Memory B cell (primary cell): Measurements from ENCODE around the gene DTHD1.

Experiments
- ATAC-seq: fragments of 150-1000 bp; cut with Tn5 transposase; 2 replicates; pipeline ENCODE4 v1.10.0; 2021; ENCODE audit warnings: low read depth, mild to moderate bottlenecking, moderate library complexity
- DNase-seq, 2 donors: peaks; one replicate each; pipeline ENCODE4 v3.0.0; 2022; ENCODE audit warnings: low spot score in 2 of 2
- H3K27ac Mint-ChIP-seq: one replicate; pipeline ENCODE4 v1.8.0; 2022; ENCODE audit warnings: mild to moderate bottlenecking, moderate library complexity, mixed read lengths
- H3K27me3 Mint-ChIP-seq: one replicate; pipeline ENCODE4 v1.8.0; 2022; ENCODE audit warnings: mixed read lengths
- H3K36me3 Mint-ChIP-seq: one replicate; pipeline ENCODE4 v1.8.0; 2022; ENCODE audit warnings: mild to moderate bottlenecking, mixed read lengths
- H3K4me1 Mint-ChIP-seq: one replicate; pipeline ENCODE4 v1.8.0; 2022; ENCODE audit warnings: mixed read lengths
- H3K4me3 Mint-ChIP-seq: one replicate; pipeline ENCODE4 v1.8.0; 2022; ENCODE audit warnings: mild to moderate bottlenecking, moderate library complexity, mixed read lengths
- H3K9me3 Mint-ChIP-seq: one replicate; pipeline ENCODE4 v1.8.0; 2022; ENCODE audit warnings: mixed read lengths

DTHD1 gene

GRCh38 chr4:36285784-36286480 is 4.5 kb downstream of the DTHD1 start:
- DNase-seq, result peak in 1 of 2 donors; percentile 7
- peaks cover 2% of the 10 kb centered on the region for H3K36me3 Mint-ChIP-seq
- peak overlapping the region; percentile 47 for H3K4me3 Mint-ChIP-seq
- H3K27me3 Mint-ChIP-seq, result peaks cover 2% of the 10 kb centered on the region
- H3K4me1 Mint-ChIP-seq, result peaks cover 13% of the 10 kb centered on the region
- H3K27ac Mint-ChIP-seq, result peak overlapping the region; percentile 81
- ATAC-seq, result peak; percentile 99
- H3K9me3 Mint-ChIP-seq, result peaks cover 2% of the 10 kb centered on the region

- ATAC-seq (no peak), DNase-seq (no peak)
- H3K36me3 Mint-ChIP-seq, result peaks cover under 1% of the 10 kb centered on the region
- peak overlapping the region; percentile 47 for H3K4me3 Mint-ChIP-seq
- H3K27me3 Mint-ChIP-seq, result peaks cover 1% of the 10 kb centered on the region
- H3K9me3 Mint-ChIP-seq, result peaks cover 2% of the 10 kb centered on the region
- H3K4me1 Mint-ChIP-seq, result peaks cover 13% of the 10 kb centered on the region
- peak overlapping the region; percentile 81 for H3K27ac Mint-ChIP-seq
Measured at GRCh38 chr4:36286481-36286871, 5.1 kb downstream of the DTHD1 start.

- no peaks in the 10 kb centered on the region for H3K36me3 Mint-ChIP-seq
- no peak for ATAC-seq
Measured at GRCh38 chr4:36288731-36289426, 7.5 kb downstream of the DTHD1 start.

GRCh38 chr4:36290641-36291040 is 9.2 kb downstream of the DTHD1 start:
- Mint-ChIP-seq H3K36me3 (no peaks in the 10 kb centered on the region), H3K4me1 (peaks cover 15% of the 10 kb centered on the region), H3K9me3 (peaks cover 2% of the 10 kb centered on the region)

More at GRCh38 chr4:36288731-36289426, 7.5 kb downstream of the DTHD1 start:
- no peak for DNase-seq
- H3K27ac Mint-ChIP-seq, result no peak overlapping the region
- H3K4me3 Mint-ChIP-seq, result no peak overlapping the region
- peaks cover 19% of the 10 kb centered on the region for H3K4me1 Mint-ChIP-seq
- H3K9me3 Mint-ChIP-seq, result peaks cover 2% of the 10 kb centered on the region
- H3K27me3 Mint-ChIP-seq, result no peaks in the 10 kb centered on the region

GRCh38 chr4:36292556-36293188 is 11.3 kb downstream of the DTHD1 start:
- DNase-seq (no peak), ATAC-seq (no peak)
- H3K27me3 Mint-ChIP-seq, result no peaks in the 10 kb centered on the region
- no peaks in the 10 kb centered on the region for H3K36me3 Mint-ChIP-seq
- no peak overlapping the region for H3K4me3 Mint-ChIP-seq
- peaks cover 6% of the 10 kb centered on the region for H3K4me1 Mint-ChIP-seq
- H3K27ac Mint-ChIP-seq, result no peak overlapping the region
- no peaks in the 10 kb centered on the region for H3K9me3 Mint-ChIP-seq

More at GRCh38 chr4:36290641-36291040, 9.2 kb downstream of the DTHD1 start:
- H3K4me3 Mint-ChIP-seq, result no peak overlapping the region
- ATAC-seq (no peak), DNase-seq (no peak)
- H3K27ac Mint-ChIP-seq, result no peak overlapping the region
- no peaks in the 10 kb centered on the region for H3K27me3 Mint-ChIP-seq

GRCh38 chr4:36301127-36301526 is 19.7 kb downstream of the DTHD1 start:
- Mint-ChIP-seq H3K4me1 (peaks cover 13% of the 10 kb centered on the region), H3K9me3 (no peaks in the 10 kb centered on the region), H3K27me3 (no peaks in the 10 kb centered on the region), H3K27ac (no peak overlapping the region), H3K36me3 (no peaks in the 10 kb centered on the region), H3K4me3 (no peak overlapping the region)
- no peak for DNase-seq
- ATAC-seq, result no peak

GRCh38 chr4:36303426-36304137 is 22.2 kb downstream of the DTHD1 start:
- Mint-ChIP-seq H3K9me3 (no peaks in the 10 kb centered on the region), H3K27me3 (no peaks in the 10 kb centered on the region), H3K4me1 (peaks cover 24% of the 10 kb centered on the region), H3K27ac (peak overlapping the region; percentile 57), H3K4me3 (no peak overlapping the region), H3K36me3 (no peaks in the 10 kb centered on the region)
- ATAC-seq (peak; percentile 82), DNase-seq (no peak)

- DNase-seq (no peak), ATAC-seq (no peak)
- no peaks in the 10 kb centered on the region for H3K9me3 Mint-ChIP-seq
- H3K36me3 Mint-ChIP-seq, result no peaks in the 10 kb centered on the region
- H3K4me1 Mint-ChIP-seq, result peaks cover 24% of the 10 kb centered on the region
- no peak overlapping the region for H3K27ac Mint-ChIP-seq
- H3K4me3 Mint-ChIP-seq, result no peak overlapping the region
- H3K27me3 Mint-ChIP-seq, result no peaks in the 10 kb centered on the region
Measured at GRCh38 chr4:36304138-36304681, 22.8 kb downstream of the DTHD1 start.

- H3K36me3 Mint-ChIP-seq, result no peaks in the 10 kb centered on the region
- H3K27me3 Mint-ChIP-seq, result no peaks in the 10 kb centered on the region
- no peak overlapping the region for H3K27ac Mint-ChIP-seq
- no peak for ATAC-seq
- H3K4me1 Mint-ChIP-seq, result peaks cover 44% of the 10 kb centered on the region
- DNase-seq, result no peak
- H3K9me3 Mint-ChIP-seq, result no peaks in the 10 kb centered on the region
- H3K4me3 Mint-ChIP-seq, result no peak overlapping the region
Measured at GRCh38 chr4:36308150-36308549, 26.7 kb downstream of the DTHD1 start.

GRCh38 chr4:36310216-36310615 is 28.8 kb downstream of the DTHD1 start:
- Mint-ChIP-seq H3K27me3 (no peaks in the 10 kb centered on the region), H3K27ac (peak overlapping the region; percentile 24), H3K4me1 (peaks cover 36% of the 10 kb centered on the region), H3K36me3 (no peaks in the 10 kb centered on the region), H3K9me3 (no peaks in the 10 kb centered on the region), H3K4me3 (peak overlapping the region; percentile 61)
- DNase-seq (no peak), ATAC-seq (peak; percentile 31)

GRCh38 chr4:36310793-36311192 is 29.4 kb downstream of the DTHD1 start:
- Mint-ChIP-seq H3K27me3 (no peaks in the 10 kb centered on the region), H3K4me3 (peak overlapping the region; percentile 61), H3K36me3 (no peaks in the 10 kb centered on the region), H3K4me1 (peaks cover 33% of the 10 kb centered on the region), H3K27ac (peak overlapping the region; percentile 24), H3K9me3 (no peaks in the 10 kb centered on the region)
- ATAC-seq (peak; percentile 84), DNase-seq (no peak)

GRCh38 chr4:36312511-36312910 is 31.1 kb downstream of the DTHD1 start:
- Mint-ChIP-seq H3K4me1 (peaks cover 25% of the 10 kb centered on the region), H3K27me3 (no peaks in the 10 kb centered on the region), H3K4me3 (peak overlapping the region; percentile 2), H3K27ac (no peak overlapping the region), H3K36me3 (no peaks in the 10 kb centered on the region), H3K9me3 (no peaks in the 10 kb centered on the region)
- ATAC-seq, result no peak
- no peak for DNase-seq

GRCh38 chr4:36313301-36313700 is 31.9 kb downstream of the DTHD1 start:
- H3K4me3 Mint-ChIP-seq, result no peak overlapping the region
- no peak for ATAC-seq
- no peaks in the 10 kb centered on the region for H3K36me3 Mint-ChIP-seq
- H3K9me3 Mint-ChIP-seq, result no peaks in the 10 kb centered on the region
- no peaks in the 10 kb centered on the region for H3K27me3 Mint-ChIP-seq
- H3K4me1 Mint-ChIP-seq, result peaks cover 25% of the 10 kb centered on the region
- peak overlapping the region; percentile 18 for H3K27ac Mint-ChIP-seq
- no peak for DNase-seq
